OCI-LY3 (cell line): Measurements from ENCODE around the gene BLTP1.

Experiments
- EZH2phosphoT487 ChIP-seq: fragments of 200-600 bp; shearing (Covaris generic); IDR thresholded peaks from 2 replicates; pipeline ENCODE4 v1.6.1; 2018; ENCODE audit warnings: antibody characterized with exemption, mixed run types, low read depth
- TF ChIP-seq, protein P1 (sequence below): fragments of 200-600, 300-600 bp; sonication (generic); IDR thresholded peaks from 2 replicates; pipeline ENCODE4 v1.5.1; 2014; ENCODE audit warnings: antibody characterized with exemption, low read length, low read depth

DNA sequence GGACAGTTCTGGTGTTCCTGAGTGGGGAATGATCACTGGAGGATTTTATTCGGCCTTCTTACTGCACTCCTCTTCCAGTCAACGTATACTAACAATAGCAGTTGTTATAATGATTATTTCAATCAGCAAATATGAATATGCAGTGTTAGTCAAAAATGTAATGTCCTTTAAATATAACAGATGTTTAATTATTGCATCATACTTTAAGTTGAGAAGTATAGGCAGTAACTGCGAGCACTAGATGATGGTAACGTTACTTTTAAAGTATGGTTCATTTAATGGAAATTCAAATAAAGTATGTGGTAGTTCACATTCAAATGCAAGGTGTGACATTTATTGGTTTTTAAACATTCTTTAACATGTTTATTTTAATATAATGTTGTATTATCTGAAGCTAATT, 5.5 kb upstream of the BLTP1 start:
- TF ChIP-seq, protein P1, sequence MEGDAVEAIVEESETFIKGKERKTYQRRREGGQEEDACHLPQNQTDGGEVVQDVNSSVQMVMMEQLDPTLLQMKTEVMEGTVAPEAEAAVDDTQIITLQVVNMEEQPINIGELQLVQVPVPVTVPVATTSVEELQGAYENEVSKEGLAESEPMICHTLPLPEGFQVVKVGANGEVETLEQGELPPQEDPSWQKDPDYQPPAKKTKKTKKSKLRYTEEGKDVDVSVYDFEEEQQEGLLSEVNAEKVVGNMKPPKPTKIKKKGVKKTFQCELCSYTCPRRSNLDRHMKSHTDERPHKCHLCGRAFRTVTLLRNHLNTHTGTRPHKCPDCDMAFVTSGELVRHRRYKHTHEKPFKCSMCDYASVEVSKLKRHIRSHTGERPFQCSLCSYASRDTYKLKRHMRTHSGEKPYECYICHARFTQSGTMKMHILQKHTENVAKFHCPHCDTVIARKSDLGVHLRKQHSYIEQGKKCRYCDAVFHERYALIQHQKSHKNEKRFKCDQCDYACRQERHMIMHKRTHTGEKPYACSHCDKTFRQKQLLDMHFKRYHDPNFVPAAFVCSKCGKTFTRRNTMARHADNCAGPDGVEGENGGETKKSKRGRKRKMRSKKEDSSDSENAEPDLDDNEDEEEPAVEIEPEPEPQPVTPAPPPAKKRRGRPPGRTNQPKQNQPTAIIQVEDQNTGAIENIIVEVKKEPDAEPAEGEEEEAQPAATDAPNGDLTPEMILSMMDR = no peak
- TF ChIP-seq EZH2phosphoT487 = no peak
